Prostate gland (tissue), 2 donors: Measurements from ENCODE around the gene FARS2.

Experiments
- POLR2AphosphoS5 ChIP-seq: sonication (generic); formaldehyde crosslinking; IDR thresholded peaks from one replicate; pipeline ENCODE4 v1.6.1; 2017; ENCODE audit warnings: antibody characterized with exemption
- TF ChIP-seq, protein P1 (sequence below), 4 experiments: fragments of 200-600 bp in 2 of 4; fragments of 450-650 bp in 2 of 4; sonication (generic) in 2 of 4; IDR thresholded peaks; 1 replicate in 3 of 4; 2 replicates in 1 of 4; pipeline ENCODE4 v1.5.1; 2016 to 2019; ENCODE audit warnings: antibody characterized with exemption in 4 of 4, mild to moderate bottlenecking in 2 of 4, moderate library complexity in 2 of 4

DNA sequence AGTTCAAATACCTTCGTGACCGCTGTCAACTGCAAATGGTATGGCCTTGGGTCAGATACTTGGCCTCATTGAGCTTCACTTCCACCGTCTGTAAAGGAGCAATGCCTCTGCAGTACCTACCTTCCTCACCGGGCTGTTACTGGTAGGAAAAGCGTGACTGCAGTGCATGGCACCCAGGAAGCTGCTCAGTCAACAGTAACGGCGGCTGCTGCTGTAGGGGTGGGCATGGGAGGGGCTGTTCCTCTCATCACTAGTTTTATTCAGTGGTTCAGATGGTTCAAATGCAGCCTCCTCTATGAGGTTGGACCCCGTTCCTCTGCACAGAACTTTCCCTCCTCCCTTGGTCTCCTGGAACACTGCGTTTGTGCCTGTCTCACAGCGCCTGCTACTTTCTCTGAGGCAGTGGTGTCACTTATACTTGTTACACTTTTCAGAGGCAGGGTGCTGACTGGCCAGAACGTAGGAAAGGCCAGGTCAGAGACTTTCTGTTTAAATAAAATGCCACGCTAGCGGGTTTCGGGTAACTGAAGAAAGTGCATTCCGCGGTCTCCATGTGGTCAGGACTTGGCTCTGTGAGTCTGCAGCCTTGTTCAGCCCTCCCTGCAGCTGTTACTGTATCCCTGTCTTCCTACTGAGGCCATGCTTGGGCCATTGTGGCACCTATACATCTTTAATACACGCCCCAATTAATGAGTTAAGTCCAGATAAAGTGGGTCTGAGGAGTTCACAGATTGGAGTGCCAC lies 465.8 kb downstream of the FARS2 start:
- TF ChIP-seq POLR2AphosphoS5, result no peak
- TF ChIP-seq, protein P1, sequence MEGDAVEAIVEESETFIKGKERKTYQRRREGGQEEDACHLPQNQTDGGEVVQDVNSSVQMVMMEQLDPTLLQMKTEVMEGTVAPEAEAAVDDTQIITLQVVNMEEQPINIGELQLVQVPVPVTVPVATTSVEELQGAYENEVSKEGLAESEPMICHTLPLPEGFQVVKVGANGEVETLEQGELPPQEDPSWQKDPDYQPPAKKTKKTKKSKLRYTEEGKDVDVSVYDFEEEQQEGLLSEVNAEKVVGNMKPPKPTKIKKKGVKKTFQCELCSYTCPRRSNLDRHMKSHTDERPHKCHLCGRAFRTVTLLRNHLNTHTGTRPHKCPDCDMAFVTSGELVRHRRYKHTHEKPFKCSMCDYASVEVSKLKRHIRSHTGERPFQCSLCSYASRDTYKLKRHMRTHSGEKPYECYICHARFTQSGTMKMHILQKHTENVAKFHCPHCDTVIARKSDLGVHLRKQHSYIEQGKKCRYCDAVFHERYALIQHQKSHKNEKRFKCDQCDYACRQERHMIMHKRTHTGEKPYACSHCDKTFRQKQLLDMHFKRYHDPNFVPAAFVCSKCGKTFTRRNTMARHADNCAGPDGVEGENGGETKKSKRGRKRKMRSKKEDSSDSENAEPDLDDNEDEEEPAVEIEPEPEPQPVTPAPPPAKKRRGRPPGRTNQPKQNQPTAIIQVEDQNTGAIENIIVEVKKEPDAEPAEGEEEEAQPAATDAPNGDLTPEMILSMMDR (IDR thresholded peaks at IDR 0.05), result no peak
